HG03457 (cell line): ENCODE measurements around the gene SKAP1.
"Not testable (repeated sequence)": the region's sequence is repeated elsewhere in the genome, so short reads cannot be mapped to it uniquely, and the experiment has no call there.

Experiments used
- ATAC-seq: cut with Tn5 transposase; IDR thresholded peaks from one replicate; pipeline ENCODE4 v1.9.1; 2021; ENCODE audit warnings: moderate number of reproducible peaks; ENCODE audit not compliant: unreplicated experiment

SKAP1 gene

DNA sequence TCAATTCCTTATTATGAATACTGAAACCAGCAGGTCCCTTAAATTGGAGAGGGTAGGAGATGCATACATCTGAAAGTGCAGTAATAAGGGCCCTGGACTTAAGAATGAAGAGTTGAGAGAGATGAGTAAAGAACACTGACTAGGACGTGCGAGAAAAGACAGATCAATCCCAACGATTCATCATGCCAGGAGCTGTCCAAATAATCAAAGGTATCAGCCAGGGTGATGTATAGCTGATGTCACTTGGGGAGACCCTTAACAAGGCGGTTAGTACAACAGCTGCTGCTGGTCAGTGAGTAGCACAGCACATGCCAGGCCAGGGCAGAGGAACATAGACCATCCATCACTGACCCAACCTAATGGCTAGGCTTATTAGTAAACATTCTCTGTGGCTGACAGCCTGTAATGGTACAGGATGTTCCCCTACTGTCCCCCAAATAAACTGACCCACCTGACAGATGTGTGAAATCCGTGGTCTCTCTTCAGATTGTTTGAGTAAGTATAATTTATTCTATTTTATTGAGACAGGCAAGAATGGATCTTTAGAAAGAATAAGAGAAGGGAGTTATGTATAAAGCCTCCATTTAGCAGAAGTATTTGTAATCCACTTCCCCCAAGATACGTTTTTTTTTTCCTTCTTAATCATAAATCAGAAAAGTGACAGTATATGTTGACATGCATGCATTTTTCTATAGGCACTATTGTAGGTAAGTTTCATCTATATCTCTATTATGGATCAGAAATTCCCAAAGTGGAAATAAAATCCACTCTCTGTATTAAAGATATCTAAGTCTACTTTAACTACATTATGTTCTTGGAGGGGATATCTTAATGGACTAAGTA lies 204.1 kb downstream of the SKAP1 start:
- ATAC-seq = no peak

- ATAC-seq = no peak
Measured at GRCh38 chr17:48223945-48224344, 206.1 kb downstream of the SKAP1 start.

DNA sequence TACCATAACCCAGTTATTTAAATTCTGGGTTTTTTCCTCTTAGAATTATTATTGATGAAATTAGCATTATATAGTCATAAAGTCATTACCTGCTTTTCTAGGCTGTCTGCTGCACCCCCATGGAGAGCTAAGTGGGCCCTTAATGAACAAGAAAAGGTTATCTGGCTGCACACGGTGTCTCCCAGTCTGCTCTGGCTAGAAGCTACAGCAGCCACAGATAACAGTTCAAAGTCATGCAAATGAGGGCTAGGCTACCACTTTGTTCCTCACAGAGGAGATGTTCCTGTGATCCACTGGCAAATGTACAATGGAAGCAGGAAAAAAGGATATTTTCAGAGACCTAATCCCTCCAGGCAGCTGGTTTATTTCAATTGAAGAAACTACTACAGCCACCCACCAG lies 210.4 kb downstream of the SKAP1 start:
- ATAC-seq = no peak

DNA sequence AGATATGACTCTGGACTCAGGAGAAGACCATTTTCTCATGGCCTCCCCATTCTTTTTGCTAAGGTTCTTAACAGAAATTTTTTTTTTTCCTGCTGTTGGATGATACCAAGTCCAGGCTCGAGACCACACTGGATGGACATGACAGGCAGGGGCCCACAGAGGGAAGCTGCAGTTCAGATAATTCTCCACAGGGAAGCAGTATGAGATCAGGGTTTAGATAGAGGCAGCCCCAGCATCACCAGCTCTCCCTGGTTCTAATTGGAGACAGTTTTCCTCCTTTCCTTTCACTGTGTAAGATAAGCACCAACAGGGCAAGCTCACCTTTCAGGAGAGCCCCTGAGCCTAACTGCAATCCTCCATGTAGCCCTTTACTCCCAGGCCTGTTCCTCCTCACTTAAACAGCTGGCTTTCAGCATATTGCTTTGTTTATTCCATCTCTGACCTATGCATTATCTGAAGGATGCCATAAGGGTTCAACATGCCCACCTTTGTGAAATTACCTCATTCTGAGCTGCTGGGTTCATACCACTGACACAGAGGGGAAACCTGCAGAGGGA lies 214.4 kb downstream of the SKAP1 start:
- ATAC-seq = no peak

DNA sequence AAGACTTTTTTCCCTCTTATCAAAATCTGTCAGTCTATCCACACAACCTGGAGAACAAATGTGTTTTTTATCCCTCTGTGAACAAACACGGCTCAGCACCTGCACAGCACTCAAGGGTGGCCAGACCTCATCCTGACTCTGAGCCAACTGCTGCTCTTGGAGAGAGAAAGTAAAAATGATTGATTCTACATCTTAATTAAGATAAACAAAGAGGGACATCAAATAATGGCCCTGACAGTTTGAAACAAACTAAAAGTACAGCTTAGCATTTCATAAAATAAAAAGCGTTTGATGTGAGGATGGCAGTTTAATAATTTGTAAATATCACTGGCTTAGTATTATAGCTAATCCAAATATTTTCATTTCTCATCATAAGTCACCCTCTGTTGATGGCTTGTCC lies 216.2 kb downstream of the SKAP1 start:
- ATAC-seq = no peak

DNA sequence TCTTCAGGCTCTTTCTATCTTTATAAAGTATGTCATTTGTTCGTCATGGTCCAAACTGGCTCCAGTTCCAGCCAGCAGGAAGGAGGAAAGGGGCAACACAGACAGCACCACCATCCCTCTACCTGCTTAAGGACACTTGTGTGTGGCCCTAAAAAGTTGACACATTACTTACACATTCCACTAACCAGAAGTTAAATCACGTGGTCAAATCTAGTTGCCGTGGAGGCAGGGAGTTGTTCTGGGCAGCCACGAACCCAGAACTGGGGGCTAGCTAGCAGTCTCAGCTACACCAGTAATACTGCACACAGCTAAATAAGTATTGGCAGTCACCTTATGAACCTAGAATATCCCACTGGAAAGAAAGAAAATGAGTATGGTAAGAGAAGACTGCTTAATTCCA lies 218.2 kb downstream of the SKAP1 start:
- ATAC-seq = no peak

DNA sequence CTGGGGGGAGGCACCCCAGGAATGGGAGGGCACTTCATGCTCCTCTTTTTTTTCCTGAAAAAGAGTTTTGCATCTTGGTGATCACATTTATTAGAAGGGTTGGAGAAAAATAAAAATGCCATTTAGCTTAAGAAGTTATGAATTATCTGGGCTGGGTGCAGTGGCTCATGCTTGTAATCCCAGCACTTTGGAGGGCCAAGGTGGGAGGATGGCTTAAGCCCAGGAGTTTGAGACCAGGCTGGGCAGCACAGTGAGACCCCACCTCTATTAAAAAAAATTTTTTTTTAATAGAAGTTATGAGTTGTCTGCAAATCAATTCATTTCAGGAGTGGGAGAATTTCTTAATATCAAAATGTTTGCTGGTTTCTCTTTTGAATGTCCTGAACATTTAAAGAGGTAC lies 219.0 kb downstream of the SKAP1 start:
- no peak for ATAC-seq

GRCh38 chr17:48209973-48210372 lies 220.0 kb downstream of the SKAP1 start:
- ATAC-seq = no peak

- ATAC-seq = no peak
Measured at GRCh38 chr17:48207776-48208544, 222.1 kb downstream of the SKAP1 start.

DNA sequence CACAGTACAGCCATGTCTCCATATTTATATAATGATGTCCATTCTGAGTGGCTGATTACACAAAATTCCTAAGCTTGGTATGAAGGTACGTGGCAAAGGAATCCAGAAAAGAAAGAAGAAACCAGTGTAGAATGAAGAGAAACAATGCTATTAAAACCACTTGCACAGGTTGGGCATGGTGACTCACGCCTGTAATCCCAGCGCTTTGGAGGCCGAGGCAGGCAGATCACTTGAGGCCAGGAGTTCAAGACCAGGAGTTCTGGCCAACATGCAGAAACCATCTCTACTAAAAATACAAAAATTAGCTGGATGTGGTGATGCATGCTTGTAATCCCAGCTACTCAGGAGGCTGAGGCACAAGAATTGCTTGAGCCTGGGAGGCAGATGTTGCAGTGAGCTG lies 223.0 kb downstream of the SKAP1 start:
- ATAC-seq = not testable (repeated sequence)

GRCh38 chr17:48202959-48203358 lies 227.1 kb downstream of the SKAP1 start:
- ATAC-seq = no peak

DNA sequence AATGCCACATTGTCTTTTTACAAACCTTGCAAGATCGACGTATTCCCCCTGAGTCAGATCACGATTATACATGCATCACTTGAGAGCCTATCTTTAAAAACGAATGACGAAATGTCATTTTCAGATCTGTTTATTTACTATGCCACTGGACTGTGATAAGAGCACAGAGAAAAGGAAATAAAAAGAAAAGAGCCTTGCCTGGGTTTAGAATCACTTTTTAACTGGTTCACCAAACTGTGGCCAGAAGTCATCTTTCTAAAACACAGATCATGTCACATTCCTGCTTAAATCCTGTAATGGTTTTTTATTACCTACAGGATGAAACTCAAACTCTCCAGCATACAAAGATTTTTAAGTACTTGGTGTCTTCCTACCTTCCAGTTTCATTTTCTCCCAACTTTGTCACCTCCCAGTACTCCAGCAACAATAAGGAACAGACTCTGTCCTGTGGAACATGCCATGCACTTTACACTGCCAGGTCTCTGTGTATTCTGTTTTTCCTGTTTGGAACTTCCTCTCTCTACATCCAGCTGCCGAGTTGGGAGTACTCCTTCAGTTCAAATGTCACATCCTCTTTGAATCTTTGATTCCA lies 231.0 kb downstream of the SKAP1 start:
- ATAC-seq = no peak

GRCh38 chr17:48195910-48196309 lies 234.1 kb downstream of the SKAP1 start:
- no peak for ATAC-seq

DNA sequence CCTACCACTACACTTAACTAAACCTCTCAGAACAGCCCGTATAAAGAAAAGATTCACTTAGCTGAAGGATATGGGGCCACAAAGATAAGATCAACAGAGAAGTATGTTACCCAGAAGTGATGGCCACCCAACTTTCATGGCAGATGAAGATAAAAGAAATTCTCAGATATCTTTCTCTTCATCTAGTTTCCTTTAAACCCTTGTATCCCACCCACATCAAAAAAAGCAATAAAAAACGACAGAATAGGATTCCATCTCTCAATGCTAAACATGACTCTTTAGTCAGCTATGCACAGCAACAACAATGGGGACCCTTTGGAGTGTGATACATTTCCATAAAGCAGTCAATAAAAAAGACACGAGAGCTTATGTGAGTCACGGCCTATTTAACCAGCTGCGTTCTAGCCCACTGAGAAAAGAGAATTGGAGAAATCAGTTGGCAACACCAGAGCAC lies 235.9 kb downstream of the SKAP1 start:
- ATAC-seq = no peak

GRCh38 chr17:48192321-48192731 lies 237.7 kb downstream of the SKAP1 start:
- no peak for ATAC-seq

DNA sequence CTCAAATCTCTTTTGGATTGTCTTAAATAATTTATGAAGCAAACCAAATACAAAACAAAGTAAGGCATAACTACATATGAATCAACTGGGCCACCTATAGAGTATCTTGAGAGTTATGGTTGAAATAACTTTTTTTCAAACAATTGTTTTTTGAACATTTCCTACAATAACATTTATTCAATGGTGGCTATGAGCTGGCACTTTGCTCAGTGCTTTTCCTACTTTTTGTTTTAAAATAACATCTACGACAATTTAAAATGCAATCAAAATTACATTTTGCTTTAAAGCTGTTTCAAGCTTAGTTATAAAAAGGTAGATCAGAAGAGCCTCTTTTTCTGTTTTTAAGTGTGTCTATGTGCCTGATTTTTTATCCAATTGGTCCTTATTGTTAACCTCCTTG lies 238.7 kb downstream of the SKAP1 start:
- ATAC-seq = no peak

DNA sequence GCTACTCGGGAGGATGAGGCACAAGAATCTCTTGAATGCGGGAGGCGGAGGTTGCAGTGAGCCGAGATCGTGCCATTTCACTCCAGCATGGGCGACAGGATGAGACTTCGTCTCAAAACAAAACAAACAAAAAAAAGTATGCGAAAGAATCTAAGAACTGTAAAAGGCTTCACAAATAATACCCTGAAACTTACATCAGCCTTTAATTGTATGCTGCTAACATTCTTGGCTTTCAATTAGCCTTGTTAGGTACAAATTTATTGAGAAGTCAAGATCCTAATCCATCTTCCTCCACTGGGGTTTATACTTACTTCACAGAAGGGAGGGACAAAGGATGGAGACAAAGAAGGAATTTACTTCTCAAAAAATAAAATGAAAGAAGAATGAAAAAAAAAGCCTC lies 239.1 kb downstream of the SKAP1 start:
- no peak for ATAC-seq

DNA sequence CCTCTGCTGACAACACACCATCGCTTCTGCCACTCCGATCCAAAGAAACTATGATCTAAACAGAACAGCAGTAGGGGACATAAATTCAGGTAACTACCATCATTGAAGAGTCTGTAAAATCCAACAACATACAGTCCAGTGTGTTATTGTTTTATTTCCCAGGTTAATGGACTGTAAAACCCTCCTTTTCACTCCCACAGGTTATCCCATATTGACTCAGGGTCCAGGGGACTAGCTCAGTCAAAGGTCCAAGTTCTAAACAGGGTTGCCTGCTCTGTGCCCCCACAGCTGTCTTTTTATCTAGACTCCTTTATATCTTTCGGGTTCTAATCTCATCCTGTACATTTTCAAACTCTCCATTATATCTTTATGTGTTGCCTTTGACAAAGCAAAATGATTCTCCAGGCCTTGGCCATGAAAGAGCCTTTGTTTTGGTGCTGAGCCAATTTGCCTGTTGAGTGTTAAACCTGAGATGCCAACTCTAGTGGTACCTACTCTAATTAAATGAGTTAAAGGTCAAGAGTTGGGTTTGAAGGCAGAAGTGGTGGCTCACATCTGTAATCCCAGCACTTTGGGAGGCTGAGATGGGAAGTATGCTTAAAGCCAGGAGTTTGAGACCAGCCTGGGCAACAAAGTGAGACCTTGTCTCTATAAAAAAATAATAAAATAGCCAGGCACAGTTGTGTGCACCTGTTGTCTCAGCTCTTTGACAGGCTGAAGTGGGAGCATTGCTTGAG lies 242.0 kb downstream of the SKAP1 start:
- ATAC-seq = no peak

GRCh38 chr17:48186317-48186716 lies 243.7 kb downstream of the SKAP1 start:
- not testable (repeated sequence) for ATAC-seq

GRCh38 chr17:48184721-48185120 lies 245.3 kb downstream of the SKAP1 start:
- ATAC-seq = no peak

DNA sequence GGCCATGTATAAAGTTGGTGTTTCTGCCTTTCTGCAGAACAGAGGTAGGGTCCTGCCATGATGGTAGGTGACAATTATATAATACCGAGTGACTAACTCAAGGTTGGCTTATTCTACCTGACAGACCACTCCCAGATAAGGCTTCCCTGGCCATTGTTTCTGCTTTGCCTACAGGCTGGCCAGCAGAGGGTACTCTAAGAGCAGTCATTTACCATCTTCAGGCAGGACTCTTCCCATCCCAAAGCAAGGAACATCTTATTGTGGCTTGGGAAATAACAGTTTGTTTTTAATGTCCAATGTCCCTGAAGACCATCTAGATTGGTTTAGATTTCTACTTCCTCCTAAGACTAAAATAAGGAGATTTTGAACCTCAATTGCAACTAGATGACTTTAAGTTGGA lies 248.4 kb downstream of the SKAP1 start:
- no peak for ATAC-seq
